ENCODE data around the gene CD300E.

- TF ChIP-seq CTCF (IDR thresholded peaks at IDR 0.05) (no peak), POLR2A (IDR thresholded peaks at IDR 0.05) (no peak)
Measured at GRCh38 chr17:74644419-74644818, 20.9 kb upstream of the CD300E start.
